Measurements from ENCODE around the gene ROR1. TPM values are rescaled to one million over a fixed set of nuclear protein-coding genes. Genes with fewer than 3 reads are reported as not detected.

The ROR1 gene
- total RNA-seq, 1 experiment from 2014 or later, result 2.5 TPM

DNA sequence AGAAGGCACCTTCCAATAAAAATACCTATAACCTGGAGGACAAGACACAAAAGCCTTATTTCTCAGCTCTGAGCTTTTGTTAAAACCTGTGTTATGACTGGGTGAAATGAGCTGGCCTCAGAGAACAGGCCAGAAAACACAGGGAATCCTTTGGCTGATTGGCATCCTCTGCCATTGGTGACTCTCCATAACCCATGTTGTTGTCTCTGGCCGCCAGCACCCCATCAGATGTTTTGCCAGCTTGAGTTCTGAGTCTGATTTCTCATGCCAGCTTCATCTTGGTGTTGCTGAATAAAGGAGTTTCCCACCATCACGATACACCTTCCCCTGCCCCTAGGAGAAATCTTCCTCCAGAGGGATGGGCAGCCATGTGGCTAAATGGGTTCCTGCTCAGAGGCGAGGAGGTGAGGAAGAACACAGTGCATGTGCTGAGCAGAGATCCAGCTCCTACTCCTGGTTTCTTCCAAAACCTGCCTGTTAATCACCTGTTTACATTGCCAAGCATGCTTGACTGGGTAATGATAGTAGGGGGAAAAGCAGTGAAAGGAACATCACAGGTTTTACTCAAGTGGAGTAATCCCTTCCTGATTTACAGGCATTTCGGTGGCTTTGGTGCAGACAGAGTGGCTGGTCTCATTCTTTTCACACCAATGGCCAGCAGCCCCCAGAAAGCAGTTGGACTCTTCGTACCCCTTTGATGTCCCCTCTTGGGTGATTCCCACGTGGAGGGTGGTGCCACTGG, 109.8 kb downstream of the ROR1 start:
- DNase-seq (ENCODE audit: low read depth), result no peak

DNA sequence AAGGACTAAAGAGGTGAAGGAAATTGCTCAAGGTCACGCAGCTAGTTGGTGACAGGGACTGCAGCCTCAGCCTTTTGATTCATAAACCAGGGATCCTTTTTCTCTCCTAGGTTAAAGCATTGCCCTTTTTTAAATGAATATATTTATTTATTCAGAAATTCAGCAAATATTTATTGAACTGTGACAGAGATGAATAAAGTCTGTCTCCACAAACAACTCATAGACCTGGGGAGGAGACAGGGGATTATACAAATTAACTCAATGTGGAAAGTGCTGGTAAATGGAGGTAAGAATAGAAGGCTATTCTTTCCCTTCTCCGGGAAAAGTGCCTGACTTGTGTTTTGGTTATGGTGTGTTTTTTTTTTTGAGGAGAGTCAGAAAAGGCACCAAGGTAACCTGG, 110.7 kb downstream of the ROR1 start:
- no peak for DNase-seq (ENCODE audit: low read depth)

DNA sequence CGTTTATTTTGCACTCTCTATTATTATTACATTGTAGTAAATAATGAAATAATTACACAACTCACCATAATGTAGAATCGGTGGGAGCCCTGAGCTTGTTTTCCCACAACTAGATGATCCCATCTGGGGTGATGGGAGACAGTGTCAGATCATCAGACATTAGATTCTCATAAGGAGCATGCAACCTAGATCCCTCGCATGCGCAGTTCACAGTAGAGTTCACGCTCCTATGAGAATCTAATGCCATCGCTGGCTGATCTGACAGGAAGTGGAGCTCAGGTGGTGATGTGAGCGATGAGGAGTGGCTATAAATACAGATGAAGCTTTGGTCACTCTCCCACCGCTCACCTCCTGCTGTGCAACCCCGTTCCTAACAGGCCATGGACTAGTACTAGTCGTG, 112.1 kb downstream of the ROR1 start:
- DNase-seq (ENCODE audit: low read depth), result no peak

DNA sequence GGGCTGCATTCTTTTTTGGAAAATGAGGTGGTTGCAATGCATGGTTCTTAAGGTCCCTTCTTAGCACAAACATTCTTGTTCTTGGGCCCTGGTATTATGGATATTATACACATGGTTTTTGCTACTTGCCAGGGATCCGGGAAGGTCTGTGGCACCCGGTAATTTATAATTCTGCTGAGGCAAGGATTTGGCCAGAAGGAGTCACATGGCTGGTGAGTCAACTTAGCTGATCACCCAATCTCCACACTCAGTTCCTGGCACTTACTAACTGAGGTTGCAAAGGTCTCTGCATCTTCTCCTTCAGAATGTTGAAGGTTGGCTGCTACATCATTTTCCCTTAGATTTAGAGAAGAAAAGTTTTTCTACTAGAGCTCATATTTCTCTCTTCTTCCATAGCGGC, 112.5 kb downstream of the ROR1 start:
- DNase-seq (ENCODE audit: low read depth), result no peak

DNA sequence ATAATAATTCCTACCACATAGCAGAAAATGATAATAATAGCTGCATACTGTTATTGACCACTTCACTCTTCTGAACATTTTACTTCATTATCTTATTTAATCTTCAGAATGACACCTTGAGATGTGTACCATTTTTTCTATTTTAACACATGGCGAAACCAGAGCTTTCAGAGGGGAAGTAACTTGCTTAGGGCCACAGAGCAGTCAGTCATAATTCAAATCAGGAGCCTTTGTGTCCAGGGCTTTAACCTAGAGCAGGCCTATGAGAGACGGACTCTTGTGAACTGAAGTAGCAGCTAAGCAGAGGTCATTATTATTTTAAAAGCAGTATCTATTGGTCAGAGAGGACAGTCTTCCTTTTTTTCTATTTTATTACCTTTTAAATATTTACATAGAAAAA, 114.0 kb downstream of the ROR1 start:
- DNase-seq (ENCODE audit: low read depth), result no peak

DNA sequence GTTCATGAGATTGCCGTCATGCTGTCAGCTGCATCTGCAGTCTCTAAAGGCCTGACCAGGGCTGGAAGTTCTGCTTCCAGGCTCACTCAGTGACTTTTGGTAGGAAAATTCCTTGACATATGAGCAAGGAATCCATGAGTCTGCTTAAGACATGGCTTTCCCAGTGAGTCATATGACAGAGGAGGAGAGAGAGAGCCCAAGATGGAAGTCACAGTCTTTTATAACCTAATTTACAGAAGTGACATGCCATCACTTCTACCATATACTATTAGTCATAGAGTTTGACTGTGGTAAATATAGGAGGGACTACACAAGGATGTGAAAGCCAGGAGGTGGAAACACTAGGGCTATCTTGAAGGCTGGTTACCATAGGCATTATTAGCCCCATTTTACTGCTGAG, 115.2 kb downstream of the ROR1 start:
- peak; percentile 61 for DNase-seq (ENCODE audit: low read depth)

DNA sequence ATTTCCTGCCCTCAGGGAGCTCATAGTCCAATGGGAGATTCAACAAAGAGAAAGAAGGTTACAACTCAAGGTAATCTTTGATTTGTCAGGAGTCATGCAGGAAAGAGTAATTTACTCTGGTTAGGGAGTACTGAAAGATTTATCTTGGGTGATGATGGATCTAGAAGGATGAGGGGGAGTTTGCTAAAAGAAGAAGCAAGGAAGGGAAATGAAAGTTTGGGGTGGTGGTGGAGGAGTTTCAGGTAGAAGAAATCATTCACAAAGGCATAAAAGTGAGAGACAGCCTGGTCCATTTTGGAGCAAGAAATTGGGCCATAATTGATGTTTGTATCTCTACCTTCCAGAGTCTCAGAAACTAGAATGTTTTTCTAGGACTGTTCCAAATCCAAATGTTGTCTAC, 116.7 kb downstream of the ROR1 start:
- no peak for DNase-seq (ENCODE audit: low read depth)

DNA sequence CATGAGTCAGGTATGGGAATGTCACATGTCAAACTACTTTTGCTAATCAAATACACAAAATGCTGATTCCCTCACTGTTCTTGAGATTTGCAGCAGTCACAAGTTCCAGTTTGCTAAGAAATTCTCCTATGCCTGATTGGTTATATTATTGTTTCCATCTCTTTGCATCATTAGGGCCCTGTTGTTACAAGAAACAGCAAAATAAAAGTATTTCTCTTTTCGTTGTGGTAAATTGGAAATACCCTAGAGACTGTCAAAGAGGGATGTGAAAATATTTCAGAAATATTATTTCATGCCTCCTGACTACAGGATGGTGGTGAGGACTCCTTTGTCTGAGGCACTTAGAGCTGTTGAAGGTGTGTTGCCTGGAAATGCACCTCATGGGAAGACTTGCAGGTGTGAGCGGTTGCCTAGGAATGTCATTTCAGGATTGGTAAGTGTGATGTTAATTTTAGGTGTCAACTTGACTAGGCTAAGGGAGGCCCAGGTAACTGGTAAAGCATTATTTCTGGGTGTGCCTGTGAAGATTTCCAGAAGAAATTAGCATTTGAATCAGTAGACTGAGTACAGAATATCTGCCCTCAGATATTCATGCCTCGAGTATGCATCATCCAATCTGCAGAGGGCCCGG, 117.4 kb downstream of the ROR1 start:
- no peak for DNase-seq (ENCODE audit: low read depth)

DNA sequence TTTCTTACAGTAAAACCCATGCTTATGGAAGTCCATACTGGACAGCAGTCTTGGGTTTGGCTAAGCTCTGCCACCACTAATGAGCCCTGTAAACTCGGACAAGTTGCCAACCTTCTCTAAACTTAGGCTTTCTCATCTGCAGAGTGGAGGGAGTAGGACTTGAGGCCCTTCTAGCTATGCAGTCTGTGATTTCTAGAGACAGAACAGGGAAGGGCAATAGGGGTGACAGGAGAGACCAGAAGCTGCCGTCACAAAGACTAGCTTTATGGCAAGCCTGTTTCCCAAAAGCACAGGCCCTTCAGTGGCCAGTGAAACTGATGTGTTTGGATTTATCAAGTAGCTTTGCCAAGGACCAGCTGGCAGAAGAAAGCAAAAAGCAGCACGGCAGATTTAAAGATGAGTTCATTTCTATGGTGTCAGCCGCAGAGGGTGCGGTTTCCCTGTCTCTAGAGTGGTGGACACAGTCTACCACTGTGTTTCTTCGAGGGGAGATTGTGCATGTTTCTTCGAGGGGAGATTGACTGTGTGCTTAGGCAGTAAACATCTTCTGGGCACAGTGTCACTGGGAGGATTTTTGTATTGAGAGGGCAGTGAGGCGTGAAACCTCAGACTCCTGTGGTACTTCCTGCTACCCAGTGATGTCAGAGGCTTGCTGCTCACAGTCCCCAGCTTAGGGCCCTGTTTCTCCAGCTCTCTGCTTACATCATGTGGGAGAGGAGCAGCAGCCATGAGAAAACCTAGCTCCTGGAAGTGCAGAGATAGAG, 119.0 kb downstream of the ROR1 start:
- peak; percentile 97 for DNase-seq (ENCODE audit: low read depth)

DNA sequence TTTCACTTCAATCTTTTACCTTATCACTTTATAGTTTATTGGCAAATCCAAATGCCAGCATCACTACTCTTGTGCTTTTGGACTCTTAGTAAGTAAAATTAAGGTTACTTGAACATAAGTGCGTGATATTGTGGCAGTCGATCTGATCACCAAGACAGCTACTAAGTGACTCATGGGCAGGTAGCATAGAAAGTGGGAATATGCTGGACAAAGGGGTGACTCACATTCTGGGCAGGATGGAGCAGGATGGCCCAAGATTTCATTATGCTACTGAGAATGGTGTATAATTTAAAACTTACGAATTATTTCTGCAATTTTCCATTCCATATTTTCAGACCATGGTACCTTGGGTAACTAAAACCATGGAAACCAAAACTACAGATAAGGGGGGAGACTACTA, 120.2 kb downstream of the ROR1 start:
- DNase-seq (ENCODE audit: low read depth), result peak; percentile 86

DNA sequence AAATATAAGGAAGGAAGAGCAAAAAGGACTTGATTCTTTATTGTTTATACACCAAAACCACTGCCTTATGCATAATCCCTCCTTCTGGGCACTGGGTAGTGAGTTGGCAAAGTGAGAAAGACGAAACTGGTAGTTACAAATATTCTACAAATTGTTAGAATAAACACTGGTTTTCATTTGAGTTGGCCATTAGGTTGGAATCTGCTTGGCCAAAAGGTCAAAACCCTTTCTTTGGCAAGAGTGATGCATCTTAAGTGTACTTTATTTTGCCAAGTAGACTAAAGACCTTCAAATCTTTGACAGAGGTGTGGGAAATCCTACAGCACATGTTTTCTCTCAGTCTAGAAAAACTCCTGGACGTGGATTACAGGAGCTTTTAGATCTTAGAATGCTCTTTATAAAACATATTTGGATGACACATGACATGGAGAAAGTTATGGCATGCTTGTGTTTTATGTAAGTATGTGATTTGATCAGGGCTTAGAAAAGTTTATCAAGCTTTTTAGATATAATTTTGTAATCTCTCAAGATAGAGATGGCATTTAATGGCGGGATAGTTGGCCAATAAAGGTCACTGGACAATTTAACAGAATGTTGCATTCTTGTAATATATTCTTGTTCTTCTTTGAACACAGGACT, 120.9 kb downstream of the ROR1 start:
- DNase-seq (ENCODE audit: low read depth), result peak; percentile 70

DNA sequence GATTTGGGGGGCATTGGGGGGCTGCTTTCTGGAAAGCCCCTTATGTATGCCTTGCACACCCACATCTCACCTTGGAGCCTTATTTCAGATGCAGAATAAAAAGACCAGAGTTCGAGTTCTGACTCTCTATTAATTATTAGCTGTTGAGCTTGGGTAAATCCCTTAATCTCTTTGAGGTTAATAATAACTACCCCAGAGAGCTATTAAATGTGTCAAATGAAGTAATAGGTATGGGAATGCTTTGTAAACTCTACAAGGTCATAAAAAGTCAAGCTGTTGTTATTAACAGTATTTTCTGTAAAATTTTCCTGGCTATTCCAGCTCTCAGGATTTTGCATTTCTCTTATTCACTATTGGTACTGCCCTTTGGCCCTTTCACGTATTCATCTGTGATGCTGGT, 122.9 kb downstream of the ROR1 start:
- no peak for DNase-seq (ENCODE audit: low read depth)

DNA sequence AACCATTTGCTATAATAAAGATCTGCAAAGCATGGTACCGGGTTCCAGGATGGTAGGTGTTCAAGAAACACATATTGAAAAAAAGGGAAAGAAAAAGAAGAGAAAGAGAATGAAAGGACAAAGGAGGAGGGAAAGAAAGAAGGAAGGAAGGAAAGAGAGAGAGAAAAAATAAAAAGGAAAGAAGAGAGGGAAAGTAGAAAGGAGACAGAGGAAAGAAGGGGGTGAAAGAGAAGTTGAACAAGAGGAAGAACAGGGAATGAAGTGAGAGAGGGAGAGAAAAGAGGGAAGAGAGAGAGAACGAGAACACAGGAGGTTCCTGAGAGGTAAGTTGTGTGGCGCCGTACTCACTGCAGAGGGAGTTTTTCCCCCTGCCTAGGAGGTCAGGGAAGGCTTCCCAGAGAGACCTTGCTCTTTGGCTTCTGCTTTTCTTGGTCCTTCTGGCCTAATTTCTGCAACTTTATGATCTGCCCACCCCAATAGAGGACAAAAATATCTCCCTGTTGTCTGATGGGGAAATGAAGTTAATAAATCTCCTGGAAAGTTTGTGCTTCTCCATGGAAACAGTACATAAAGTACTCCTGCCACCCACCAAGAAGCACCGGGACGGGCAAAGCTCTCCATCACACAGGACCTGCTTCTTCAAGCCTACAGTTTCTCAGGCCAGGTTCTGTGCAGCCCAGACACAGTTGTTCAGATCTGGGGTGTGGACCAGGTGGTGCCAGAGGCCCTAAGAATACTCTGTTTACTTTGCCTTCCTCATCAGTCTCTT, 124.8 kb downstream of the ROR1 start:
- no peak for DNase-seq (ENCODE audit: low read depth)

DNA sequence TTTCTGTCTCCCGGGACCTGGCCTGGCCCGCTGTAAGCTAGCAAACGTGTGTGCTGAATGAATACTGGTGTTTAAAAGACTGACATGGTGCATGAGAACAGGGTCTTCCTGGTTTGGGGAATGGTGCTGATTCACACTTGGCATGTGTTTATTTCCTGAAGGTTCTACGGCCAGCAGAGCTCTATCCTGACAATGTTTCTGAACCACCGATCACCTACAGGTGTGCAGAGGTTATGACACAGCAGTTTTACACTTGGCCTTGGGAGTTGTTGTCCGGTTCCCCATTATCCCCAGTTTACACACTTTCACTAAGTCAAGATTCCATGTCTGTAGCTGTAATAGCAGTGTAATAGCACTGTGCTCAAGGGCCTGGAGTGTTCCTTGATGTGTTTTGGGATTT, 127.3 kb downstream of the ROR1 start:
- DNase-seq (ENCODE audit: low read depth), result no peak

DNA sequence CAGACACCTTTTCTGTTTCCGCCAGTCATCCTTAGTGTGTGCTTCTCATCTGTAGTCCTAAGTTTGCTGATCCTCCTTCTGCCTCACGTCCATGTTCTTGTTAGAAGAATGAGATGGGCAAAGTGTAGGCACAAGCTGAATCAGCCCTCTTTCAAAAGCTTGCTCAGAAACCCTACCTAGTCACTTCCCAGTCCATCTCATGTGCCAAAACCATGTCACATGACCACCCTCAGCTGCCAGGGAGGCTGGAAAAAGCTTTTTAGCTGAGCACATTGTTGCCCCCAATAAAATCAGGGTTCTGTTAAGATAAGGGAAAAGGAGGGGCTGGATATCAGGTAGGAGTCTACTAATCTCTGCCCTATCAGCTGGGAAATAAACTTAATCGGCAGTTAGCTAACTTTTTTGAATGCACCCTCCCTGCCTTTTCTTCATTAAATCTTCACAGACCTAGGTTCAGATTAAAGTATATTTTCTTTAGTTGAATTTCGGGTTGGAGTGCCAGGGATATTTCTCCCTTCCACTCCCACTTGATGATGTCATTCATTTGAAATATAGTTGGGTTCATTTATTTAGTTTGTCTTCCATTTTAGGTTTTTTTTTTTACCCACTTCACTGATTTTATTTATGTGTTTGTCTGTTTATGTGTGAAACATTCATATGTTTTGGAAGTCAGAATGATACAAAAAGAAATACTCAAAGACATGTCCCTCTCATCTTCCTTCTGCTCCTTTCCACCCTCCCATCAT, 129.2 kb downstream of the ROR1 start:
- DNase-seq (ENCODE audit: low read depth), result peak; percentile 55

DNA sequence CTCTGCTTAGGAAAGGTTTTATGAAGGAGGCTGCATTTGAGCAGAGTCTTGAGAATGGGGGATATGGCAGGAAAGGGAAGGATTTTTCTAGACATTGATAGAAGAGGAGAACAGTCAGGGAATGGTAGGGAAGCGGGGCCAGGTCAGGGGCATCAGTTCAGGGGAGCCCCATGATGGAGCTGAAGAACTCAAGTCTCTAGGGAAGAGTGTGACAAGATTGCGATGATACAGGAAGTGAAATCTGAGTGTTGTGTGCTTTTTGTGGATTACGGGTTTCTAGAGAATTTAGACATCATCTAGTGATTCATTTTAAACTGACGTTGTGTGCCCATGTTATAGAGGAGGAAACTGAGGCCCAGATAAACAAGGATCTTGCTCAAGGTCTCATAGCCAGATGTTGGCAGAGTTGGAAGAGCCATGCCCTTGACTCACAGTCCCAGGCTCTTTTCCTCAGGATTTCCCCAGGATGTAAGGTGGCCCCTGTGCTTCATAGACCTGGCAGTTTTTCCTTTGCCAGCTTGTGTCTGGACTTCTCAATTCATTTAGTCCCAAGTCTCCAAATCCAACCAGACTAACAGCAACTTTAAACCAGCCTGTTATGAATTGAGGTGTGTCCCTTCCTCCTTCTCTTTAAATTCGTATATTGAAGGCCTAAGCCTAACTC, 130.3 kb downstream of the ROR1 start:
- no peak for DNase-seq (ENCODE audit: low read depth)

DNA sequence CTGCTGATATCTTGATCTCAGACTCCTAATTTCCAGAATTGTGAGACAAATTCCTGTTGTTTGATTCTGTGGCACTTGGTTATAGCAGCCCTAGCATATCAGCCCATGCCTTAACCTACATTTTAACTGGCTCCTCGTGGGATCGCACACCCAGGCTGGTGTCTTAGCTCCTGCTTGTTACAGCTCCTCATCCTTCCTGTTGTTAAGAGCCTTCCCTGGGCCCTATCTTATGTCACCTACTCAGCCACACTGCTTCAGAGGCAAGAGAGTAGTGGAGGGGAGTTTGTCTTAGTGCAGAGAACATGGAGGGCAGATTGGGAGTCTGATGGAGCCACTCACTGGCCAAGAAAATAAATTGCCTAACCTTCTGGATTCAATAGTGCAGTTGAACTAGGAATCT, 131.0 kb downstream of the ROR1 start:
- no peak for DNase-seq (ENCODE audit: low read depth)

DNA sequence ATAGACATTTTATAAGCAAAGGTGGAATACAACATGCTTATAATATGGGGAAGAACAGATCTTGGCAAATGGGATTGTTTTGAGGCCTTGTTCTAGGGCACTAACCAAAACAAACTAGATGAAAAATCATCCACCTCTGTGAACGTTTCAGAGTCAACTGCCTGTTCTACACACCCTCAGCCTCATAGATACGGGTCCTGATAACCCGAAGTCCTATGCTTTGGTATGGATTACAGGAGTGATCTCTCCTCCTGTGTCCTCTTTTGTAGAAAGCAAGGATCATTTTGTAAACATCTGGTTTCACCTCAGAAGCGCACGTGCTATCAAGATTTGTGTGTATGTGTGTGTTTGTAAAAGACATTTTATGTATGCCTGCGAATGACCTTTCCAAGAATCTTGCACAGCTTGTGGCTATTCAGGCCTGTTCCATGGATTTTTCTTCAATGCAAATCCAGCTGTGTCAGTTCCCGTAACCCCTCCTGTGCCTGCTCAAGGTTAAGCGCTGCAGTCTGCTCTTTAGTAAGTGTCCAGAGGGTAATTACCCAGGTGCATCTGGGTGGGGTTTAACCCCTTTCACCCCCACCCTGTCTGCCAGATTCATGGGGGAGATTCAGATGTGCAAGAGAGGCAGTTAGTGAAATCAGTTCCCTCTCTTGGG, 132.4 kb downstream of the ROR1 start:
- DNase-seq (ENCODE audit: low read depth), result no peak

DNA sequence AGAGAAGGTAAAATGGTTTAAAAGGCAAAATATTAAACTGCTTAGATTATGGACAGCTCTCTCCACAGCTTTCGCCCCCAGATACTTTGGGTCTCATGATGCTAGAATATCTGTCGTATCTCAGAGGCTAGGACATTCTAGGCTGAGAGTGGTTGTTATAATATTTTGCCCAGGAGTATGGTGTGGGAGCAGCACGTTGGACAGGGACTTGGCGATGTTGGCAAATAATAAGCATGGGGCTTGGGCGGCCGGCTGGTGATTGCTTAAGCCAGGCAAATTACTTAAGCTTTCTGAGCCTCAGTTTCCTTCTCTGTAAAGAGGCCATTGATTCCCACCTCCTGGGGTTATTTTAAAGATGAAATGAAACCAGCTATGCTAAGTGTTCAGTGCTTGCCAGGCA, 133.2 kb downstream of the ROR1 start:
- no peak for DNase-seq (ENCODE audit: low read depth)

DNA sequence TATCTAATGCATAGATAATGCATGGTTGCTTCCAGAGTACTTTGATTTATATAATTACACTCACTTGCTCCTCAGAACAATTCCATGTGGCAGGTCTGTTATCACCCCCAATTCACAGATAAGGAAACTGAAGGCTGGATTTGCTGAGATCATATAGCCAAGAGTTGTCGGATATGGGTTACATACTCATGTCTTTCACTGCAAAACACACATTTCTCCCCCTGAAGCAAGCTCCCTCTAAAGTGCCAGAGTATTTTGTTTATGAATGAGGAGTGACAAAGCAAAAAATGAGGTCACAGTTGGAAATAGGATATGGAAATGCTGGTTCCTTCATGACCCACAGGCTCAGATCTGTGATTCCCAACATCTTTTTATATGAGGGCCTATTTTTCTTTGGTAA, 134.2 kb downstream of the ROR1 start:
- DNase-seq (ENCODE audit: low read depth), result no peak

Data from M059J (cell line).